ENCODE results near the gene INPP5K.
"Not testable (repeated sequence)": the region's sequence is repeated elsewhere in the genome, so short reads cannot be mapped to it uniquely, and the experiment has no call there.

The INPP5K gene

GRCh38 chr17:1452836-1453235, 63.6 kb downstream of the INPP5K start:
- Histone ChIP-seq H3K9me3 (ENCODE audit: low read depth, low read length) (no peaks in the 10 kb centered on the region), H3K4me3 (no peak overlapping the region), H3K9ac (ENCODE audit: insufficient read length) (no peak overlapping the region), H3K27ac (no peak overlapping the region), H3K36me3 (ENCODE audit: insufficient read depth, low read length) (peaks cover 25% of the 10 kb centered on the region)
- TF ChIP-seq POLR2AphosphoS5 (IDR thresholded peaks at IDR 0.05; ENCODE audit: borderline replicate concordance, low read depth, low read length) (no peak), EZH2 (IDR thresholded peaks at IDR 0.05) (no peak), FOXP2 (optimal IDR thresholded peaks at IDR 0.05; ENCODE audit: control extremely low read depth, extremely low read length, insufficient read depth) (no peak)
- DNase-seq (ENCODE audit: low read depth, low spot score): no peak

GRCh38 chr17:1450261-1450660, 66.2 kb downstream of the INPP5K start:
- H3K27ac ChIP-seq; DNase-seq (ENCODE audit: low read depth, low spot score); H3K9ac ChIP-seq (ENCODE audit: insufficient read length); H3K9me3 ChIP-seq (ENCODE audit: low read depth, low read length); H3K4me3 ChIP-seq: not testable (repeated sequence)
- H3K36me3 ChIP-seq (ENCODE audit: insufficient read depth, low read length): peaks cover 30% of the 10 kb centered on the region

- Histone ChIP-seq H3K9ac (ENCODE audit: insufficient read length) (no peak overlapping the region), H3K9me3 (ENCODE audit: low read depth, low read length) (no peaks in the 10 kb centered on the region), H3K36me3 (ENCODE audit: insufficient read depth, low read length) (peaks cover 29% of the 10 kb centered on the region), H3K27ac (0 out of 2 replicates have a peak overlapping the region, but pooled peaks have one; percentile 22), H3K4me3 (no peak overlapping the region)
- no peak for DNase-seq (ENCODE audit: low read depth, low spot score)
- TF ChIP-seq FOXP2 (optimal IDR thresholded peaks at IDR 0.05; ENCODE audit: control extremely low read depth, extremely low read length, insufficient read depth) (no peak), EZH2 (IDR thresholded peaks at IDR 0.05) (no peak), POLR2AphosphoS5 (IDR thresholded peaks at IDR 0.05; ENCODE audit: borderline replicate concordance, low read depth, low read length) (no peak)
Measured at GRCh38 chr17:1449412-1449967, 66.9 kb downstream of the INPP5K start.

- peak overlapping the region; percentile 48 for H3K9ac ChIP-seq (ENCODE audit: insufficient read length)
- peak overlapping the region; percentile 59 for H3K4me3 ChIP-seq
- TF ChIP-seq POLR2AphosphoS5 (IDR thresholded peaks at IDR 0.05; ENCODE audit: borderline replicate concordance, low read depth, low read length): no peak
- TF ChIP-seq EZH2 (IDR thresholded peaks at IDR 0.05): no peak
- no peak for TF ChIP-seq FOXP2 (optimal IDR thresholded peaks at IDR 0.05; ENCODE audit: control extremely low read depth, extremely low read length, insufficient read depth)
- no peaks in the 10 kb centered on the region for H3K9me3 ChIP-seq (ENCODE audit: low read depth, low read length)
- H3K36me3 ChIP-seq (ENCODE audit: insufficient read depth, low read length): peaks cover 17% of the 10 kb centered on the region; the same call in 1 of the 2 replicates
- DNase-seq (ENCODE audit: low read depth, low spot score): peak; percentile 60
- peak overlapping the region; percentile 95 for H3K27ac ChIP-seq
Measured at GRCh38 chr17:1447052-1447451, 69.4 kb downstream of the INPP5K start.

DNA sequence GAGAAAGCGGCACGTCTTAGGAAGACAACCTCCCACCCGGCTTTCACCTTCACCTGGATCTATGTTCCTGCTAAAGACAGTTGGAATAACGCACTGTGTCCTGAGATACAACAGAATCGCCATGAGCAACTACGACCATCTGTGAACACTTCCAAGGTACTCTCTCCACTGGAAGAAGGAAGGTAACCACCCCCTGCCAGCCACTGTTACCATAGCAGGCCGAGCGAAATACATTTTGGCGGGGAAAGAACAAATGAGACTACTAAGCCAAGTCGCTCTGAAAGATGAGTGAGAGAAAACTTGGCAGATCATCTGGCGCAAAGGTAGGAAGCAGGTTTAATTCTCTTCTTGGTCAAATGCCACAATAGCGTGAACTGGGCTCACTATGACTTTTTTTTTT, 70.2 kb downstream of the INPP5K start:
- TF ChIP-seq EZH2 (IDR thresholded peaks at IDR 0.05): no peak
- no peak for TF ChIP-seq POLR2AphosphoS5 (IDR thresholded peaks at IDR 0.05; ENCODE audit: borderline replicate concordance, low read depth, low read length)

DNA sequence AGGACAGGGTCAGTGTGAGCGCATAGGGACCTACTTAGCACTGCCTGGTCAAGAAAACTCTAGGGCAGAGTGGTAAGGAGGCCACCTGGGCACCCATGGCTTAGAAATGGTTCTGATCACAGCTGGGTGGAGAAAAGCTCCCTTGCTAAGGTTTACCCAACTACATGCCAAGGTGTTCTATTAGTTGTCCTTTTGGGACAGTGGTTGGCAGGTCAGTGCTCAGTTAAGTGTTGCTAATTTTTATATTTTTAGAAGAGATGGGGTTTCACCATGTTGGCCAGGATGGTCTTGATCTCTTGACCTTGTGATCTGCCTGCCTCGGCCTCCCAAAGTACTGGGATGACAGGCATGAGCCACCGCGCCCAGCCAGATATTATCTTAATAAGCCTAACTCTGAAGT, 70.7 kb downstream of the INPP5K start:
- H3K4me3 ChIP-seq; DNase-seq (ENCODE audit: low read depth, low spot score); H3K9me3 ChIP-seq (ENCODE audit: low read depth, low read length); H3K9ac ChIP-seq (ENCODE audit: insufficient read length): not testable (repeated sequence)
- Histone ChIP-seq H3K27ac (0 out of 2 replicates have a peak overlapping the region, but pooled peaks have one; percentile 12), H3K36me3 (ENCODE audit: insufficient read depth, low read length) (peaks cover 17% of the 10 kb centered on the region; the same call in 1 of the 2 replicates)

More for the DNA sequence above, 70.2 kb downstream of the INPP5K start:
- H3K9me3 ChIP-seq (ENCODE audit: low read depth, low read length): no peaks in the 10 kb centered on the region
- peak overlapping the region; percentile 12; the same call in 1 of the 2 replicates for H3K27ac ChIP-seq
- H3K36me3 ChIP-seq (ENCODE audit: insufficient read depth, low read length): peaks cover 17% of the 10 kb centered on the region; the same call in 1 of the 2 replicates
- no peak overlapping the region for H3K9ac ChIP-seq (ENCODE audit: insufficient read length)
- no peak overlapping the region for H3K4me3 ChIP-seq
- DNase-seq (ENCODE audit: low read depth, low spot score): no peak

All from SK-N-MC (cell line).